ENCODE results near the gene NAA16. TPM values are rescaled to one million over a fixed set of nuclear protein-coding genes. Genes with fewer than 3 reads are reported as not detected.

NAA16 gene
- total RNA-seq, 1 experiment from 2014 or later = 26.7 TPM

DNA sequence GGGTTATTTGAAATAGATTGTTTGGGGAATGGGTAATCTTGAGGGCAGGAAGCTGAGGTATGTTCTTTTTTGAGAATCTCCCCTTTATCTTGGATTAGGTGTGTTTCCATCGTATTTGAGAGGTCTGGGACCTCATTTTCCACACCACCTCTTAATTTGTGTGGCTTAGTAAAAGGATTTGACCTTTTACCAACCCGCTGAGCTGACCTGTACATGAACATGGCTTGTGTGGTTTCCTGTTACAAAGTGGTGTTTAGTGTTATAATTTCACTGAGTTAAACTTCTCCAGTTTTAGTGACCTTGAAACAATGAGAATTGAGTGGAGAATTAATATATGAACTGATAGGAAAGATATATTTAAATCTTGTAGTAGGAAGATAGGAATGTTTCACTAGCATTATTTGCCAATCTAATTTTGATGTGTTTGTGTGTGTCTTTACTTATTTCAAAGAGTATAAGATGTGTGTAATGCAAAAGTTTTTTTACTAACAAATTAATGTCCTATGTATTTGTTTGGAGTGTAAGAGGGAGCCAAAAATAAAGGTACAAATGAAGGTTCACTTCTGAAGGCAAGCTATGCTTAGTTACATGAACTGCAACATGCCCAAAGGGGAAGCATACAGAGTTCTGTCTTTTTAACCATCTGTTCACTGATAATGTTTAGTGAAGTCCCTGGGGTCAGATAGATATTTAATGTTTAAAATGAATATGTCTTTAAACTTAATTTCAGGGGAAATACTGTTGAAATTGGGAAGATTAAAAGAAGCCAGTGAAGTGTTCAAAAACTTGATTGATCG, 17.1 kb downstream of the NAA16 start:
- Histone ChIP-seq H4K20me1 (ENCODE audit: insufficient read depth, low read depth, low read length) (no peaks in the 10 kb centered on the region), H3K4me1 (ENCODE audit: low read length) (peaks cover 10% of the 10 kb centered on the region), H3K4me3 (ENCODE audit: low read length) (no peak overlapping the region), H3K9me2 (replicated peaks; ENCODE audit: insufficient read depth, low read length) (no peaks in the 10 kb centered on the region), H3K9me3 (ENCODE audit: low read length) (no peaks in the 10 kb centered on the region), H2AFZ (ENCODE audit: low read length) (no peak overlapping the region), H3K27ac (ENCODE audit: low read length) (no peak overlapping the region), H3K27me3 (ENCODE audit: low read length) (no peaks in the 10 kb centered on the region), H3K79me2 (ENCODE audit: low read length) (peaks cover 92% of the 10 kb centered on the region), H3K9ac (ENCODE audit: low read length) (no peak overlapping the region), H3K36me3 (ENCODE audit: insufficient read depth, low read length) (peaks cover 66% of the 10 kb centered on the region; the same call in 1 of the 2 replicates), H3K4me2 (ENCODE audit: low read depth, low read length, poor library complexity, severe bottlenecking) (no peak overlapping the region)
- no peak for DNase-seq

DNA sequence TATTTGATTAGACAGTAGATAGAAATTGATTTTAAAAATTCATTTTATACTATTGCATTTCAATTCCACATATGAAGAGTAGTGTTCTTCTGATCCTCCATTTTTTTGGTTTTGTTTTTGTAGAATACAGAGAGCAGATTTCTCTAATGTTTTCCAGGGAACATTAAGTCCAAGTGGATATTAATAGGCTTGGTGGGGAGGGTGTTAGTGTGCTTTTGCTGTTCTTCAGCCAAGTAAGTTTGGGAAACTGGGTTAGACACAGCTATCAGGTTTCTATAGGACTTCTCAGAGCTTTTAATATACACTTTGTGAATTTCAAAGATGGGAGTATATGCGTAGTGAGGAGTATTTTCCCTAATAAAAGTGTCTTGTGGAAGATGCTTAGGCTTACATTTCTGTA, 21.8 kb downstream of the NAA16 start:
- no peak for DNase-seq

DNA sequence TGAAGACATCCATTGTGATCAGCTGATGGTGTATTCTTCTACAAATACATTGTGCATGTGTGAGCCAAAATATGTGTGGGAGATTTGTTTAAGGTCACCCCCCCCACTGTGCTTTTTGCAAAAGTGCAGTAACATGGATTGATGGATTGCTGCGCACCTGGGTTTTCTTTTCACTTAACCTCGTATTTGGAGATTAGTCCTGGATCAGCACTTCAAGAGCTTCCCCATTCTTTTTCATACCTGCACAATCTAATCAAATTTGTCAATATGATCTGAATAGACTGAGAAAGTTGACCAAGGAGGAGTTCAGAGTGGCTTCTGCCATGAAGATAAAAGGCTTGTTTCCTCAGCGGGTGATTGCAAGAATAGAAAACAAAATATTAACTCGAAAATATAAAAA, 23.7 kb downstream of the NAA16 start:
- Histone ChIP-seq H2AFZ (ENCODE audit: low read length) (no peak overlapping the region), H3K27ac (ENCODE audit: low read length) (no peak overlapping the region), H3K79me2 (ENCODE audit: low read length) (peaks cover 93% of the 10 kb centered on the region), H3K9ac (ENCODE audit: low read length) (no peak overlapping the region), H3K9me3 (ENCODE audit: low read length) (no peaks in the 10 kb centered on the region), H3K9me2 (replicated peaks; ENCODE audit: insufficient read depth, low read length) (no peaks in the 10 kb centered on the region), H3K36me3 (ENCODE audit: insufficient read depth, low read length) (peaks cover 66% of the 10 kb centered on the region; the same call in 1 of the 2 replicates), H4K20me1 (ENCODE audit: insufficient read depth, low read depth, low read length) (no peaks in the 10 kb centered on the region), H3K4me2 (ENCODE audit: low read depth, low read length, poor library complexity, severe bottlenecking) (no peak overlapping the region), H3K4me3 (ENCODE audit: low read length) (no peak overlapping the region), H3K4me1 (ENCODE audit: low read length) (peaks cover 3% of the 10 kb centered on the region; the same call in 1 of the 2 replicates), H3K27me3 (ENCODE audit: low read length) (no peaks in the 10 kb centered on the region)
- DNase-seq = no peak

More for the DNA sequence above, 21.8 kb downstream of the NAA16 start:
- H4K20me1 ChIP-seq (ENCODE audit: insufficient read depth, low read depth, low read length) = no peaks in the 10 kb centered on the region
- H3K4me3 ChIP-seq (ENCODE audit: low read length) = no peak overlapping the region
- peaks cover 9% of the 10 kb centered on the region for H3K4me1 ChIP-seq (ENCODE audit: low read length)
- H3K27ac ChIP-seq (ENCODE audit: low read length) = no peak overlapping the region
- H3K36me3 ChIP-seq (ENCODE audit: insufficient read depth, low read length) = peaks cover 73% of the 10 kb centered on the region; the same call in 1 of the 2 replicates
- H3K4me2 ChIP-seq (ENCODE audit: low read depth, low read length, poor library complexity, severe bottlenecking) = no peak overlapping the region
- no peaks in the 10 kb centered on the region for H3K9me3 ChIP-seq (ENCODE audit: low read length)
- no peak overlapping the region for H3K9ac ChIP-seq (ENCODE audit: low read length)
- no peak overlapping the region for H2AFZ ChIP-seq (ENCODE audit: low read length)
- peaks cover 94% of the 10 kb centered on the region for H3K79me2 ChIP-seq (ENCODE audit: low read length)
- H3K9me2 ChIP-seq (replicated peaks; ENCODE audit: insufficient read depth, low read length) = no peaks in the 10 kb centered on the region
- no peaks in the 10 kb centered on the region for H3K27me3 ChIP-seq (ENCODE audit: low read length)

DNA sequence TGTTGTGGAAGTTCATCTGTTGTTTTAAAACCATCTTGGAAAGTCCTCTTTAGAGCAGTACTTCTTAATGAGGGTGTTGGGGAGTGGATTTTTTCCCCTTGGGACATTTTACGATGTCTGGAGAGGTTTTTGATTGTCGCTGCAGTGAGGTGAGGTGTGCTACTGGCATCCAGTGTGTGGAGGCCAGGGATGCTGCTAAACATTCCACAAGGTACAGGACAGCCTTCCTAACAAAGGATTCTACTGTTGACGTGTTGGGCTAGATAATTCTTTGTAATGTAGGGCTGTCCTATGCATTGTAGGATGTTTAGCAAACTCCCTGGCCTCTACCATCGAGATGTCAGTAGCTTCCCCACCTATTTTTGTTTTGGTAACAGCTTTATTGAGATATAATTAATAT, 33.3 kb downstream of the NAA16 start:
- Histone ChIP-seq H3K4me3 (ENCODE audit: low read length) (no peak overlapping the region), H3K9me2 (replicated peaks; ENCODE audit: insufficient read depth, low read length) (no peaks in the 10 kb centered on the region), H3K4me2 (ENCODE audit: low read depth, low read length, poor library complexity, severe bottlenecking) (no peak overlapping the region), H3K27ac (ENCODE audit: low read length) (no peak overlapping the region), H3K27me3 (ENCODE audit: low read length) (no peaks in the 10 kb centered on the region), H3K9me3 (ENCODE audit: low read length) (no peaks in the 10 kb centered on the region), H3K79me2 (ENCODE audit: low read length) (peaks cover 86% of the 10 kb centered on the region), H2AFZ (ENCODE audit: low read length) (no peak overlapping the region), H4K20me1 (ENCODE audit: insufficient read depth, low read depth, low read length) (no peaks in the 10 kb centered on the region), H3K4me1 (ENCODE audit: low read length) (no peaks in the 10 kb centered on the region), H3K9ac (ENCODE audit: low read length) (no peak overlapping the region), H3K36me3 (ENCODE audit: insufficient read depth, low read length) (peaks cover 32% of the 10 kb centered on the region)
- DNase-seq = no peak

DNA sequence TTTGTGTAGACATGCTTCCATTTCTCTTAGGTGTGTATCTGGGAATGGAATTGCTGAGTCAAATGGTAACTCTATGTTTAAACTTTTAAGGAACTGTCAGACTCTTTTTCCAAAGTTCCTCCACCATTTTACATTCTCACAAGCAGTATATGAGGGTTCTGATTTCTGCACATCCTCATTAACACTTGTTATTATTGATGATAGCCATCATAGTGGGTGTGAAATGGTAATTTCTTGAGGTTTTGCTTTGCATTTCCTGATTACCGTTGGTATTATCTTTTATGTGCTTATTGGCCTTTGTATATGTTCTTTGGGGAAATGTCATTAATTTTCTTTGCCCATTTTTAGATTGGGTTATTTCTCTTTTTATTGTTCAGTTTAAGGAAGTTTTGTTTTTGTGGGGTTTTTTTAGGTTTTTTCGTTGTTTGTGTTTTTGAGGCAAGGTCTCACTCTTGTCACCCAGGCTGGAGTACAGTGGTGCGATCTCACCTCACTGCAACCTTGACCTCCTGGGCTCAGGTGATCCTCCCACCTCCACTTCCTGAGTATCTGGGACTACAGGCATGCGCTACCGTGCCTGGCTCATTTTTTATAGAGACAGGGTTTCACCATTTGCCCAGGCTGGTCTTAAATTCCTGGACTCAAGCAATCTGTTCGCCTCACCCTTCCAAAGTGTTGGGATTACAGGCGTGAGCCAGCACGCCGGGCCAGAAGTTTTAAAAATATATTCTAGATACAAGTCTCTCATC, 34.3 kb downstream of the NAA16 start:
- DNase-seq = no peak
- H3K27me3 ChIP-seq (ENCODE audit: low read length) = no peaks in the 10 kb centered on the region
- no peaks in the 10 kb centered on the region for H3K4me1 ChIP-seq (ENCODE audit: low read length)
- no peak overlapping the region for H3K9ac ChIP-seq (ENCODE audit: low read length)
- H3K27ac ChIP-seq (ENCODE audit: low read length) = no peak overlapping the region
- H3K79me2 ChIP-seq (ENCODE audit: low read length) = peaks cover 78% of the 10 kb centered on the region
- H2AFZ ChIP-seq (ENCODE audit: low read length) = no peak overlapping the region
- H4K20me1 ChIP-seq (ENCODE audit: insufficient read depth, low read depth, low read length) = no peaks in the 10 kb centered on the region
- H3K9me2 ChIP-seq (replicated peaks; ENCODE audit: insufficient read depth, low read length) = no peaks in the 10 kb centered on the region
- no peak overlapping the region for H3K4me3 ChIP-seq (ENCODE audit: low read length)
- peaks cover 31% of the 10 kb centered on the region for H3K36me3 ChIP-seq (ENCODE audit: insufficient read depth, low read length)
- no peaks in the 10 kb centered on the region for H3K9me3 ChIP-seq (ENCODE audit: low read length)
- no peak overlapping the region for H3K4me2 ChIP-seq (ENCODE audit: low read depth, low read length, poor library complexity, severe bottlenecking)

DNA sequence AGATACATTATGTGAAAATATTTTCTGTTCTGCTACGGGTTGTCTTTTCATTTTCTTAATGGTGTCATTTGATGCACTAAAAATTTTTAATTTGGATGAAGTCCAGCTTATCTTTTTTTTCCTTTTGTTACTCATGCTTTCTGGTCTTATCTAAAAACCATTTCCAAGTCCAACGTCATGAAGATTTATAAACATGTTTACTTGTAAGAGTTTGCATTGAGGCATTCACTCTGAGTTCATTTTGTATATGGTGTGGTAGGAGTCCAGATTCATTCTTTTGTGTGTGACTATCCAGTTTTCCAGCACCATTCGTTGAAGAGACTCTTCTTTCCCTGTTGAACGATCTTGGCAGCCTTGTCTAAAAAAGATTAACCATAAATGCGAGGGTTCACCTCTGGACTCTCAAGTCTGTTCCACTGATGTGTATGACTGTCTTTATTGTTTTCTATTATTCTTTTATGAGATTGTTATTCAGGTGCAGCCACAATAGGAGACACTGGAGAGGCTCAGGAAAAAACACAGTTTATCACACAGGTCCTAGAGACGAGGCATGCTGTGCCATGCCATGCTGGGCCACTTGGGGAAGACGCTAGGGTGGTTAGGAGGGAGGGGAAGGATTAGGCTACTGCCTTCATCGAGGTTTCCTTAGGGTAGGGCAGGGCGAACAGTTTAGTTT, 35.0 kb downstream of the NAA16 start:
- H3K4me3 ChIP-seq (ENCODE audit: low read length) = no peak overlapping the region
- H3K27ac ChIP-seq (ENCODE audit: low read length) = no peak overlapping the region
- peaks cover 28% of the 10 kb centered on the region for H3K36me3 ChIP-seq (ENCODE audit: insufficient read depth, low read length)
- peaks cover 74% of the 10 kb centered on the region for H3K79me2 ChIP-seq (ENCODE audit: low read length)
- no peaks in the 10 kb centered on the region for H3K27me3 ChIP-seq (ENCODE audit: low read length)
- H4K20me1 ChIP-seq (ENCODE audit: insufficient read depth, low read depth, low read length) = no peaks in the 10 kb centered on the region
- H3K9me2 ChIP-seq (replicated peaks; ENCODE audit: insufficient read depth, low read length) = no peaks in the 10 kb centered on the region
- DNase-seq = no peak
- no peak overlapping the region for H3K4me2 ChIP-seq (ENCODE audit: low read depth, low read length, poor library complexity, severe bottlenecking)
- H3K9ac ChIP-seq (ENCODE audit: low read length) = no peak overlapping the region
- H2AFZ ChIP-seq (ENCODE audit: low read length) = no peak overlapping the region
- H3K4me1 ChIP-seq (ENCODE audit: low read length) = no peaks in the 10 kb centered on the region
- H3K9me3 ChIP-seq (ENCODE audit: low read length) = no peaks in the 10 kb centered on the region

DNA sequence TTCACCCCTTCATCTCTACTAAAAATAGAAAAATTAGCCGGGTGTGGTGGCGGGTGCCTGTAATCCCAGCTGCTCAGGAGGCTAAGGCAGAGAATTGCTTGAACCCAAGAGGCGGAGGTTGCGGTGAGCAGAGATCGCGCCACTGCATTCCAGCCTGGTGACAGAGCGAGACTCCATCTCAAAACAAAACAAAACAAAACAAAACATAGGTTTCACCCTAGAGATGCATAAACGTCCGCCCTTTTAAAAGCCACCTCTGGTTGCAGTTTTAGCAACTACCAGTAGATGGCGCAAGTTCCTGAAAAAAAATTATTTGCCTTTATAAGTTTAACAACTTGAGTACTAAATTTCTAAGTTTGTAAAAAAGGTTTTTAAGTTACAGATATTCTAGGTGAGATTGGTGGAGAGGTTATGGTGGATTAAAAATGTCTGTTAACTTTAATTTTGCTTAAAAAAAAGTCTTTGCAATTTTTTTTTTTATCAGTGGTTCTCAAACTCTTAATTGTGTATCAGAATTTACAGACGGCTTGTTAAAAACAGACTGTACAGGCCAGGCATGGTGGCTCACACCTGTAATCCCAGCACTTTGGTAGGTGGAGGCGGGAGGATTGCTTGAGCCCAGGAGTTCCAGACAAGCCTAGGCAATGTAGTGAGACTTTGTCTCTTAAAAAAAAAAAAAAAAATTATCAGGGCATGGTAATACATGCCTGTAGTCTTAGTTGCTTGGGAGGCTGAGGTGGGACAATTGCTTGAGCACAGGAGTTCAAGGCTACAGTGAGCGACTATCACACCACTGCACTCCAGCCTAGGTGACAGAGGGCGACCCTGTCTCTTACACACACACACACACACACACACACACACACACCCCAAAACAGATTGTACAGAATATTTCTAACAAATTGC, 42.1 kb downstream of the NAA16 start:
- no peaks in the 10 kb centered on the region for H4K20me1 ChIP-seq (ENCODE audit: insufficient read depth, low read depth, low read length)
- no peak overlapping the region for H3K27ac ChIP-seq (ENCODE audit: low read length)
- peaks cover 7% of the 10 kb centered on the region for H3K4me1 ChIP-seq (ENCODE audit: low read length)
- no peaks in the 10 kb centered on the region for H3K27me3 ChIP-seq (ENCODE audit: low read length)
- no peak overlapping the region for H3K4me3 ChIP-seq (ENCODE audit: low read length)
- no peak overlapping the region for H2AFZ ChIP-seq (ENCODE audit: low read length)
- H3K4me2 ChIP-seq (ENCODE audit: low read depth, low read length, poor library complexity, severe bottlenecking) = no peak overlapping the region
- H3K79me2 ChIP-seq (ENCODE audit: low read length) = peaks cover 60% of the 10 kb centered on the region
- no peaks in the 10 kb centered on the region for H3K9me3 ChIP-seq (ENCODE audit: low read length)
- no peaks in the 10 kb centered on the region for H3K9me2 ChIP-seq (replicated peaks; ENCODE audit: insufficient read depth, low read length)
- no peak overlapping the region for H3K9ac ChIP-seq (ENCODE audit: low read length)
- DNase-seq = peak; percentile 85
- H3K36me3 ChIP-seq (ENCODE audit: insufficient read depth, low read length) = peaks cover 37% of the 10 kb centered on the region; the same call in 1 of the 2 replicates
